A549 treated with AZD9567 at 1 μM for 4 hours (cell line): ENCODE data around the gene DYNLT1. TPM values are rescaled to one million over a fixed set of nuclear protein-coding genes. Genes with fewer than 3 reads are reported as not detected.

Experiments
- total RNA-seq: library from RNA; stranded (reverse); fragments of 200-300 nt; extraction: Qiagen RNA extraction; gene quantifications from 5 replicates; pipeline ENCODE4 v1.2.3, GENCODE V29; 2022; ENCODE audit not compliant: insufficient read depth

The DYNLT1 gene
- total RNA-seq, result 112 to 133 TPM (median 114 TPM) in 5 replicates

DNA sequence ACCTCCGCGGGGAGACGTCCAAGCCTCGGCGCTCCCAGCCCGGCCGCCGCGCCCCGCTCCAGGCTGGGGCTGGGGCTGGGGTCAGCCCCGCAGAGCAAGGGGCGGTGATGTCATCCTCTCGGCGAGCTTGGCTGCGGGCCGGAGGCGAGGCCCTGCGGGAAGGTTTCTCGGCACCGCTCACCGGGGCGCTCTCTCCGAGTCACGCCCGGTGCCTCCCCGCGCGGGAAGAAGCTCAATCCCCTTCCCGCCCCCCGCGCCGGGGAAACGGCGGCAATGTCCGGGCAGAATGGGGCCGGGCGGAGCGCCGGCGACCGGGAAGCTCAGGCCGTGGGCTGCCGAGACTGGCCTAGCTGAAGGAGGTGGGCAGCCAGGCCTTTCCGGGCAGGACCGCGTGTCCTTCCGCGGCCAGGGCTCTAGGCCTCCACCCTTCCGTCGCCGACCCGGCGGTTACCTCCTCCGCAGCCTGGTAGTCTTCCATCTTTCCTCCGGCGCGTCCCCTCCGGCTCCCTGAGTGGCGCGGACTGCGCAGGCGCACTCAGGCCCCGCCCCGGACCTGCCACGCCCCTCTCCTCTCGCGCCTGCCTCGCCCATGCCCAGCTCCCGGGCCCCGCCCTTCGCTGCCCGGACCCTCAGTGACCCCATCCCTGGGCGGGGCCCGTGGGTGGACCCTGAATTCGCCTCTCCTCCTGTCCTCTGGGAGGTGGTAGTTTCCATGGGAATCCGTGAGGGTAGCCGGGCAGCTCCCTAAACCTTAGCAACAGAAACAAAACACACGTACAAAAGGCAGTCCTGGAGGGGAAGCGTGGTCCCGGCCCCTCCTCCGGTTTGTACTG is at the start of gene DYNLT1:
Gene DYNLT1, minus strand, starts transcription at position 513 of the 833 bp plus-strand sequence. Its CDS starts 35 bp downstream, at position 478.

DNA sequence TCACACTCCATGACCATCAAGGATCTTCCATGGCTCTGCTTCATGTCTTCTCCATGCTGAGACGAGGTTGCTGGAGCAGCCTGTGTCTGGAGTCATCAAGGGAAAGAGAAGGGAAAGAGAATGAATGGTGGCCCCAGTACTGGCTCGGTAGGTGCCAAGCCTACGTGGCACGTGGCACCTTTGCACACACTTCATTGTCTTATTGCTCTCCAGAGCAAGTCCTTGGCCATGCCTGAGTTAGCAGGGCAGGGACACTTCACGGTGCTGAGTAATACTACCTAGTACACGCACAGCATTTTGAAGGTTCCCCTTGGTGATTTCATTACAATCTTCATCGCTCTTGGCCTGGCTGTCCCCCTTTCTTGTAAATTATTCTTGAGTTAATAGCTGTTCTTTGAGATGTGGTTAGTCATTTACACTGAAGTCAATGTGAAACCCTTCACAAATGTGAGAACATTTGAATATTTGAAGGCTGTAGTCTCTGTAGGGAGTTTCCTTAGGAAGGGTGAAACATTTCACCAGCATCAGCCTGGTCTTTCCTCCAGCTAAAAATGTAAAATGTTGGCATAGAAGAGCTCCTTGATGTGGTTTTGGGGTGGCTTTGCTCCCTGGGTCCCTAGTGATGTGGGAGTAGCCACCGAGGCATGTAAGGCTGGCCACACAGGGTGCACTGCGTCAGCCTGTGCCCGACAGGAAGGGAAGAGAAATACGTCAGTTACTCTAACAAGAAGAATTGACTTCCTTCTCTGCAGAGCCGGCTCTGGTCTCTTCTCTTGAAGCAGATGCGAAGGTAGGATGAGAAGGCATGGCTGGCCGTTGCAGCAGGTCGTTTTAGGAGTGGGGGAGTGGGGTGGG is 5.0 kb upstream of the DYNLT1 start, which contains the start of gene SYTL3:
Gene SYTL3, plus strand, starts transcription at position 766 of the 855 bp plus-strand sequence. CDS start 13,215 bp downstream, outside the sequence.

Other genes starting within 250 kb of the DYNLT1 start
- 11.9 to 15.5 TPM (median 14.5 TPM) in 5 replicates for gene TMEM181, start 84.7 kb downstream of the DYNLT1 start, total RNA-seq
- gene SYTL3, start 5.3 kb upstream of the DYNLT1 start, total RNA-seq, result 1.2 to 1.4 TPM (median 1.3 TPM) in 4 of 5 replicates, not detected in the other
- gene EZR, start 174.6 kb upstream of the DYNLT1 start, total RNA-seq, result 369 to 471 TPM (median 396 TPM) in 5 replicates